NCI-H187 treated with DMSO at 0.1 percent for 48 hours (cell line): ENCODE results near the gene PREP.
"Not testable (repeated sequence)": the region's sequence is repeated elsewhere in the genome, so short reads cannot be mapped to it uniquely, and the experiment has no call there.

ENCODE experiments used
- DNase-seq: peaks from one replicate; lab custom pipeline; 2025; lab: John Stamatoyannopoulos, UW

PREP gene

DNA sequence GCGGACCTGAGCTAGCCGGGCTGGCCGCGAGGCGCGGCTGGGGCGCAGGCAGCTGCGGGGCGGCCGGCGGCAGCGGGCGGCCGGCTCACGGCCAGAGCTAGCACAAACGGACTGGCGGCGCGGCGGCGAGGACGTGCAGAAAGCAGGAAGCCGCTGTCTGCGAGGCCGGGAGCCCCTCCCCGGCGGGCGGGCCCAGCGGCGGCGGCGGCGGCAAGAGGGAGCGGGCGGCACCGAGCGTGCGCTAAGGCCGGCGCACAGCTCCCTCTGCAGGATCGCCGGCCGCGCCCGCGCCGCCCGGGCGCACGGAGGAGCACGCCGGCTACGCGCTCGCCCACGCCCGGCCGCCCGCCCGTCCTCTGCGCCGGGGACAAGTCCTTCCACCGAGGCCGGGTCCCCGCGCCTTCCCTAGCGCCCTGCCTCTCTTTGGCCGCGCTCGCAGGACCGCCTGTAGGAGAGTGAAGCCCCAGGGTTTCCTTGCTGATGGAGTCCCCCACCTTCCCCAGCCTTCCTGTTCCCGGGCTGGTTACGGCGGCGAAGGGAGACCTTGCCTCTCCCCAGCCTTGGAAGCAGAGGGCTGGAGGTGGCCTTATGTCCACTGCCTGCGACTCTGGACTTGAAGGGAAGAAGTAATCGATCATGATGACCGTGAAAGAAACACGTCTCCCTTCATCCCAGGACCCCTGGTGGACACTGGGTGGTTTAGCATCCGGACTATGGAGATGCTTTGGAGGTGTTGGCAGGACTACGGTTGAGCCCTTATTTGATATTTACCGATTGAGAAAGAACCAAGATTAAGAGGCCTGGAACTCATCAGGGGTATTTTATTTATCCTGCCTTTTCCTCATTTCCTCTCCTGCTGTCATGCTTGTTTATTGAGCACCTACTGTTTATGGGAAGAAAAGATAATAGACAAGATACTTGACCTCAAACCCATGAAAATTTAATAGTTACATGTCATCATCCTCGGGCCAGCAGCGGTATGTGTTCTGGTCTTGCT is at the start of gene PREP:
PREP (minus strand) TSS at position 144 of the 997 bp plus-strand sequence. CDS start 191 bp downstream, outside the sequence.
- no peak for DNase-seq

DNA sequence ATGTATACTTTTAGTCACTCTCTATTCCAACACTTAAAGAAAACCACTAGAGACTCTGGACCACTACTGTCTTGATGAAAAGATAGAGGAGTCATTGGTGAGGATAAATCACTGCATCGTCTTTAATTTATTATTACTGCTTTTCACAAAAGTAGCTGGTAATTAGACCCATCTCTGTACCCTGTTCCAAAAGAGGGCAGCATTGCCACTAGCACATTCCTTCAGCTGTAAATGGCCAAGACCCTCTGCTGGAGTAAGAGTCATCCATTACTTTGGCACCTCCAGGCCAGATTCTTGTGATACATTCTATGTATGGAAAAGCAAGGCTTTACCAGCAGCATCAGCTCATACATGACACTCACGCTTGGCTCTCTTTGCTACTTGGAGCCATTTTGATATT is 49.5 kb upstream of the PREP start:
- no peak for DNase-seq

DNA sequence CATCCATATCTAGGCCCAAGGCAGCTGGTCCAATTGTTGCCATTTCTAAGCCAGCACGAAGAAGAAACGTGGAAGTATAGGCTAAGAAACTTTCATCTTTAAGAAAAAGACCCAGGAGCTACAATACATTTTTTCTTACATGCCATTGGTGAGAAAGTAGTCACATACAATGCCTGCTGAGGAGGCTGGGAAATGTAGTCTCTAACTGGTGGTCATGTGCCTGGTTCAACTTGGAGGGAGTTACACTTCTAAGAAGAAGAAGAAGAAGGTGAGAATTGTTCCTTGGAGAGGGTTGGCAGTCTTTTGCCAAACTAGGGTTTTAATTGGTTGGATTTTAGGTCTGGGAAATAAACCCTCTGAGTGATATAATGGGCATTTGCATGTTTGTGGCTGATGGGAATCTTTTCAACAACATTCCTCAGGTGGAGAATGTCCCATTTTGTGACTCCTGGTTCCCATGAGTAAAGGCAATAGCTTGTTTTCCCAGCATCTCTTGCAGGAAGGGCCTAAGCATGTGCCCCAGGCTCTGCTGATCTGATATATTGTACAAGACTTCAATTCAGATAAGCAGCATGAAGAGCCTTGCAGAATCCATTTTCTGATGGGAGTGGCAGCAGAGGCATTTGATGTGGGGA is 47.0 kb upstream of the PREP start:
- DNase-seq = no peak

DNA sequence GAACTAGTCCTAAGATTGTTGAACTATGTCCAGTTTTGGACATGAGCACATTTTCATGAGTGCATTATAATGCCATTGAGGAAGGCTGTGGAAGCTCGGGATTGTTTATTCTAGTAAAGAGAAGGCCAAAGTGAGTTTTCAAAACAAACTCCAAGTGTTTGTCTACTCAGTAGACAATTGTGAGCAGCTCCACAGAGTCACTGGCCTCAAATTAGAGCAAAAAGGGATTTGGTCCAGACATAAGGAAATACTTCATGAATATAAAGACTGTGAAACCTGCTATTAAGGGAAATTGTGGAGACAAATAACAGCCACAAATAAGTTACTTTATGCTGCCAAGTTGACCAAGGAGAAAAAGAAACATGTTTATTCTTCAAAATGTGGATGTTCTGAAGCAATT is 42.6 kb upstream of the PREP start:
- no peak for DNase-seq

DNA sequence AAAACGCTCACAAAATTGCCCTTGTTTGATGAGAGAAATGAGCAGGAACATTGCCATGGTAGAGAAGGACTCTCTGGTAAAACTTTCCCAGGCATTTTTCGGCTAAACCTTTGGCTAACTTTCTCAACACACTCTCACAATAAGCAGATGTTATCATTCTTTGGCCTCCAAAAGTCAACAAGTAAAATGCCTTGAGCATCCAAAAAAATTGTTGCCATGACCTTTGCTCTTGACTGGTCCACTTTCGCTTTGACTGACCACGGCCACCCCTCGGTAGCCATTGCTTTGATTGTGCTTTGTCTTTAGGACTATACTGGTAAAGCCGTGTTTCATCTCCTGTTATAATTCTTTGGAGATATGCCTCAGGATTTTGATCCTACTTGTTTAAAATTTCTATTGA is 41.1 kb upstream of the PREP start:
- no peak for DNase-seq

DNA sequence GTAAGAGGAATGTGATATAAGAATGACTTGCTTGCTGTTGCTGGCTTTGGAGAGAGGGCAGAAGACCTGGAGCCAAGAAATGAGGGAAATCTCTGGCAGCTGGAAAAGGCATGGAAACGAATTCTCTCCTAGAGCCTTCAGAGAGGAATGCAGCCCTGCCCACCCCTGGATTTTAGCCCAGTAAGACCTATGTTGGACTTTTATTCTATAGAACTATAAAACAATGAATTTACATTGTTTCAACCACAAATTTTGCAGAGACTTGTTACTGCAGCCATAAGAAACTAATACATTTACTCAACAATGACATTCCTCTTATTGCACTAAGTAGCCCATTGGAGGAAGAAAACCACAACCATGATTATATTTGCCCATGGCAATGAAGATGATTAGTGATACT is 39.5 kb upstream of the PREP start:
- no peak for DNase-seq

DNA sequence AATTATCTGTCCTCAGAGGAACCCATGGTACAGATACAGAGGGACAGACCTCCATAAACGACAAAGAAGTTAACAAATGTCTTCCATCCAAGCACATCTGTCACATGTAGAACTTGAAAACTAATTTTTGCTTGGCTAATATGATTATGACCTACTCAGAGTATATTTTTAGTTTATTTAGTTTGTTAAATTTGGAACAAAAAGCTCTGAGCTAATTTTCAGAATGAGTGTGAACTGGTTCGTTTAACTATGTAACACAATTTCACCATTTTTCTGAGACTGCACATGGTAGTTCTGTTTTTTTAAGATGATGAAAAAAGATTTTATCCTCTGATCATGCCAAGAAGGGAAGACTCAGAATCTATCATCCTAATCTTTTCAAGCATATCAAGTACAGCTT is 34.4 kb upstream of the PREP start:
- DNase-seq = no peak

DNA sequence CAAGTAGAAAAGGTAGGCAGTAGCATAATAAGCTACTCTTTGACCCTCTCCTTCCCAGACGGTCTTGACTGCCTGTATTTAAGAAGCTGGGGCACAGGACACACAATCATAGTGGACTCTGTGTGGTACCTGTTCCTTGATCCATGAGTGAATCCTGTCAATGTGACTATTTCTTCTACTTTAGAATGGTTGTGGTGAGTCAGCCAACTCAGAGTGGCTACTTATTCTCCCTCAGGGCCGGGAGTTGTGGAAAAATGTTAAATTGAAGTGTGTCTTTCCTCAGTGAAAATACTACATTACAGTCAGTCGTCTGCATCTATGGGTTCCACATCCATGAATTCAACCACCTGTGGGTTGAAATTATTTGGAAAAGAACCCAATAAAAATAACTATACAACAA is 30.8 kb upstream of the PREP start:
- no peak for DNase-seq

DNA sequence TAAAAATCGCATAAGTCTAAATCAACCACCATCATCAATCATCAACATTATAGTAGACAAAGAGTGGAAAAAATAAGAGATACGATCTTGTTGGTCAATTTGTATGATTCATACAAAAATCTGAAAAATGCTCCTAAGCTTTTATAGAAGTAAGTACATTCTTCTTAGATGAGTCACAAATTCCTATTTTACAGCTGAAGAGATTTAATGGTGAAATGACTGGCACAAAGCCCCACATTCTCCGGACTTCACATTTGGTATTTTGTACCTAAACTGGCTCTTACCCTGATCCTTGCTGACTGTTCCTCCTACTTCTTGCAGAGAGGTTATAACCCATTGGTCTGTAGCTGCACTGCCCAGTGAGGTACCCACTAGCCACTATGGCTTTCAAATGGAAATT is 29.9 kb upstream of the PREP start:
- DNase-seq = no peak

DNA sequence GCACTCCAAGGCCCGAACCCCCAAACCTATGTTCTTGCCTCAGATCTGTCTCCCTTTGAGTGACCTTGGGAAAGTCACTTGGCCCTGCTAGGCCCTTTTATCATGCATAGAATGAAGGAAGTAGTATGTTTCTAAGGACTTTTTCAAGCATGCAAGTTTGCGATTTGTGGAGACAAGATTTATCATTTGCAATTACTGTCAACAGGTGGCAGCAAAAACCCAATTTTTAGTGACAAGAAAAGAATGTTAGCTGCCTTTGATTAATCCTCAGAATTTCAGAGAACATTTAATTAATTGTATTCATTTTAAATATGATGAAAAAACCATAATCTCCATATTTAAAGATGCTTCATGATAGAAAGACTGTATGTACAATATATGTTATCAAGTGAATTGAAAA is 28.3 kb upstream of the PREP start:
- DNase-seq = no peak

DNA sequence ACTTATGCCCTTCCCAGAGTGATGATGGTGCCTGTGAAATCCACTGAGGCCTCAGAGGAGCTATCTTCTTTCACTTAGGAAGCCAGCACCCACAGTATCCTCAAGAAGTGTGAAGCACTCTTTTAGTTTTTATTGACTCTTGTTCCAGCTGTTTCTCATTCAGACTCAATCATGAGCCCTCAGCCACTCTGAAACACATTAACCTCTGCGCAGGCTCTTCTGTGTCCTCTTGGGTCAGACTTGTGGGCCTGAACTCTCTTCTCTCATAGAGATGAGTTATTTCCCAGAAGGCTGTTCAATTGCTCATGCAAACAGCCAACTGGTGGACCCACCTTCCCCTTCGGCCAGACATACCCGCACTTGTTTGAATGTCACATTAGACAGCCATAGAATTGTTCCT is 27.8 kb upstream of the PREP start:
- peak; percentile 45 for DNase-seq

DNA sequence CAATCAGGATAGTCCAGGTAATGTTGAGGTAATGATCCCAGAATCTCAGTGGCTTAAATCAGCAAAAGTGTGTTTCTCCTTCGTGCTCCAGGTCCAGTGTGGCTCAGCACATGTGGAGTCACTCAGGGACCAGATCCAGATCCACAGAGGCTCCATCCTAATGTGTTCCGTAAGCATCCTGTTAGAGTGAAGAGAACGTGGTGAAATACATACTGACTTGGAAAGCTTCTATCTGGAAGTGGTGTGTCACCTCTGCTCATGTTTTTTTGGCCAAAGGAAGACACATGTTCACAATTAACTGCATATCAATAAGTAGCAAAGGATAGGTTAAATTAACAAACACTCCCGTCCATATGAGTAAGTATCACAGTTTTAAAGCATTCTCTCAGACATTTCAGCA is 26.8 kb upstream of the PREP start:
- DNase-seq = no peak

DNA sequence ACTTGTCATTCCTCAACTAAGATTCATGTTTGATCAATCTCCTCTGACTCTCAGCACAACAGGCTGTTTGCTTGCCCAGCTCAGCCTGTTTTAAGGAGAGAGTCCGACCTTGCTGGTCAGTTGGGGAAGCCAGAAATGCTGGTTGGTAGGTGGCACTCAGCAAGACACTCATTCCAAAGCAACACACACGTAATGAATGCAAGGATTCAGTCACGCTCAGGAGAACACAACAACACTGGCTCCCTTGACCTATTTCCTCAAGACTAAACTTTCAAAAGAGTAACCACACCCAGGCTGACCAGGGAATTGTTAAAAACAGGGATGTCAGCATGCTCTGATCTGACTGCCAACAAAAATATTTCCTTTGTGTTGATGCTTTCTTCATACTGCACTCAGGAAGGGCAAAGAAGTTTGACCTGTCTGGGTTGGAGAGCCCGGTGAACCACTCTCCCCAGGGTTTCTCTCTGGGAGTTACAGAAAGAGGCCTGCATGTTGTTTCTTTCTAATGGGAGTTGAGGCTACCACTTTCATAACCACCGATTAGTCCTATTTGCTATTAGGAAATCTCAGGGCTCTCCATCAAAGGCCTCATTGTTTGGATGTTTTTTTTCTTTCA is 25.6 kb upstream of the PREP start:
- no peak for DNase-seq

DNA sequence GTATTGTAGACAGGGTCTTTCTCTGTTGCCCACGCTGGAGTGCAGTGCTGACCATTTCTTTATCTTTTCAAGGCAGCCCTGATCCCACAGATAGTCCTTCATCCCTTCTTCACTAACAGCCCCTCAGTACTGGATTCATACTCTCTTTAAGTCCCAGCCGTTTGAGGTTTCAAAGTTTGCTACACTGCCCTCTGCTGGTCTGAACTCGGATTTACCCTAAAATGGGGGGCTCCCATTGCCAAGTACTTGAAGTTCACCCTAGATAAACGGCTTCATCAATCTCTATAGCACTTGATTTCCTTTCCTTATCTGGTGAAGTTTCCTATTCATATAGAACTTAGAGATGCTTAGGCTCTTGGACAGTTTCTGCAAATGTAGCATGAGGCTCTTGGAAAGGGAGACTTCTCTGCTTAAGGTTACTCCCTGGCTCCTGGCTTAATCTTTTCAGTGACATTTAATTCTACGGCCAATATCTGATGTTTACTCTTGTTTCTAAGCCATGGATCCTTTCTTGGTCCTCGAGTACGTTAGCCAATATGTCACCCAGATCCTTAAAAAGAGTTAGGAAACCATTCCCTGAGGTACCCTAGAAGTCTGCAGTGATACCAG is 21.4 kb upstream of the PREP start:
- DNase-seq = no peak

DNA sequence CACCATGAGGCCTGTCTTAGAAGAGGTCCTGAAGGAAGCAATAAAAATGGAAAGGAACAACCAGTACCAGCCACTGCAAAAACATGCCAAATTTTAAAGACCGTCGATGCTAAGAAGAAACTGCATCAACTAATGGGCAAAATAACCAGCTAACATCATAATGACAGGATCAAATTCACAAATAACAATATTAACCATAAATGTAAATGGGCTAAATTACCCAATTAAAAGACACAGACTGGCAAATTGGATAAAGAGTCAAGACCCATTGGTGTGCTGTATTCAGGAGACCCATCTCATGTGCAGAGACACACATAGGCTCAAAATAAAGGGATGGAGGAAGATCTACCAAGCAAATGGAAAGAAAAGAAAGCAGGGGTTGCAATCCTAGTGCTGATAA is 14.1 kb upstream of the PREP start:
- not testable (repeated sequence) for DNase-seq

DNA sequence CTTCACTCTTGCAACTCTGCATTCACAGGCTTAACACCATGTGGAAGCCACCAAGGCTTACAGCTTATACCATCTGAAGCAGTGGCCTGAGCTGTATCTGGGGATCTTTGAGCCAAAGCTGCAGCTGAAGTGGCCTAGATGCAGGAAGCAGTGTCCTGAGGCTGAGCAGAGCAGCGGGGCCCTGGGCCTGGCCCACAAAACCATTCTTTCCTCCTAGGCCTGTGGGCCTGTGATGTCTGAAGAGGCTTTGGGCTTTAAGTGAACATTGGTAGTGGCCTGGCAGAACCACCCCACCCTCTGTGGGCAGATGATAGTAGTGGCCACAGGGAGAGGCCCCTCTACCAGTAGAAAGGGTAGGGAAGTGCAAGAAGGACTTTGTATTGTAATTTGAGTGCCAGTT is 6.9 kb upstream of the PREP start:
- no peak for DNase-seq

DNA sequence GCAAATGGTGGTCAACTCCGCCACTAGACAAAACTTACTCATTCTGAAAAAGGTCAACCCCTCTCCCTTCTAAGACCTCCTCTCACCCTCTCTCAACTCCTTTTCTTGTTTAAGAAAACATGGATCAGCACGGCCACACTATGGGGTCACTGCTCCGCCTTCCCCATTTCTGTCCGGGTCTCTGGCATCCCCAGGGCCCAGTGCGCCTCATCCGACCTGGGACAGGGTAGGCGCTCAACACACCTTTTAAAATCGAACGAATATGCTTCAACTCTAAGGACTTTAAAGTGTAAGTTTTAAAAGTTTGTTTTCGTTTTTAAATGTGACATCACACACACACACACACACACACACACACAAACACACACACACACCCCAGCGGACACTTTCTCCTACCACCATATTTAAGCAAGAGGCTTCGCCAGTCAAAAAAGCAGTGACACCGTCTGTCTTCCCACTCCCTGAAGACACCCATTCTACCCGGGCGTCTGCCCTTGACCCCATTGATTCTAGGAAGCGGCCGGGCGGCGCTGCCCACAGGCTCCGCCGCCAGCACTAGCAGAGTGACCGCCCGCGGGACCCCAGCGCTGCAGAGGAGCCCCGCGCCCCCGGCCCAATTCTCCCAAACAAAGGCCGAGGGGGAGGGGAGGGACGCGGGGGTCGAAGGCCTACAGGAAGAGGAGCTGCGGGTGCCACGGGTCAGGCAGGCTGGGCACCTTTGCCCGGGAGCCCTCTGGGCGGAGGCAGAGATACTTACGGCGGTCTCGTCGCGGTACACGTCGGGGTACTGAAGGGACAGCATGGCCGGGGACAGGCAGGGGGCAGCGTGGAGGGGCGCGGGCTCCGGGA is 568 bp downstream of the PREP start:
- DNase-seq = no peak

DNA sequence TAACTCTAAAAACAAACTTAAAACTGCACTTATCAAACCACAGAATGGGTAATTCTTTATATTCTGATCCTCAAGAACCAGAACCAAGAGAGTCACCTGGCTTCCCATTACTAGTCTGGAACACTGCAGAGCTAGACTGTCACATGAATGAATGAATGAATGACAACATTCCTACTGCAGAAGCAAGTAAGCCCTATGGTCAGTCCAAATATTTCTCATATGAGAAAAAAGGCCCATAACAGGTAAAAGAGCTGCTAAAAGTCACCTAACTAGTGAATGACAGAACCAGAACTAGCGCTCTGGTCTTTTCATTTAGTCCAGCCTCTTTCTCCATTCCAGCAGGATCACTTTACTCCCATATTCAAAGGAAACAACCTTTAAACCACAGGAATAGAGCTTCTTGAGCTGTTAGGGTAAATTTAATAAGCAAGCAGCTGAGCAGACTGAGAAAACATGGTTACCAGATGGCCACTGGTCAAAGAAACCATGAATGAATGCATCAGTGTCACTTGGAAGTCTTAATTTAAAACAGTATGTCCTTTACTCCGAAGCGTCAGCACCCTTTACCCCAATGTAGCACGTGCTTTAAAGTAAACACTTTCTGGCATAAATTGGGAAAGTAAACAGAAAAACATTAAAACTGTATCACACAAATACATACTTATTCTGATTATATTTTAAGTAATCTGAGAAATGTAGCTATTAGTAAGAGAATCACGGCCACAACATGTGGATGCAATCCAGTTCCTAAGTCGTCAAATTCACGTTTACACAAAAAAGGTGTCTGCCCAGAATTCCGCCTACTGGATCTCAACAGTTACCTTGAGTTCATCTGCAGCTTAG is 1.4 kb downstream of the PREP start:
- no peak for DNase-seq

DNA sequence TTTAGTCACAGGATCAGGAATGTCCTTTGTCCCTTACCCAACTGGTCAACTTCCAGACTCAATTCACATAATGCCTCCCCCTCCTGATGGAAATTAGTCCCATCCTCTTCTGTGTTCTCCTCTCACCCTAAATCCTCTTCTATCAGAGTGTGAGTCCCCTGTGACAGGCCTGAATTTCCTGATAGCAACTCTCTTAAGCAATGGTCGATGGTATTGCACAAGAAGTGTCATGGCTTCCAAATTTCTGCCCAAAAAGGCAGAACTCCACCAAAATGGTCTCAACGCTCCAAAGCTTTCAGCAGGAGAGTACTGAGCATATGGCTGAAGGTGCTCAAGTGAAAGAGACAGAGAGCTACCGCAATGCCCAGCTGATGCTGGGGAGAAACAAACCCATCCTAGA is 2.4 kb downstream of the PREP start:
- DNase-seq = no peak

DNA sequence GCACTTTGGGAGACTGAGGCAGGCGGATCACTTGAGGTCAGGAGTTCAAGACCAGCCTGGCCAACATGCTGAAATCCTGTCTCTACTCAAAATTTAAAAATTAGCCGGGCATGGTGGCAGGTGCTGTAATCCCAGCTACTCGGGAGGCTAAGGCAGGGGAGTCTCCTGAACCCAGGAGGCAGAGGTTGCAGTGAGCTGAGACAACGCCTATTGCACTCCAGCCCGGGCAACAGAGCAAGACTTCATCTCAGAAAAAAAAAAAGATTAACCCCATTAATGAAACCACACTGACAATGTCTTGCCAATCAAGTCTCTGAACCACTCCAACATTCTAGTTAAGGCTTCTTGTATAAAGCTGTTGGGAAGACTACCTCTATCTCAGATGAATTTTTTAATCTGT is 4.0 kb downstream of the PREP start:
- DNase-seq = no peak

DNA sequence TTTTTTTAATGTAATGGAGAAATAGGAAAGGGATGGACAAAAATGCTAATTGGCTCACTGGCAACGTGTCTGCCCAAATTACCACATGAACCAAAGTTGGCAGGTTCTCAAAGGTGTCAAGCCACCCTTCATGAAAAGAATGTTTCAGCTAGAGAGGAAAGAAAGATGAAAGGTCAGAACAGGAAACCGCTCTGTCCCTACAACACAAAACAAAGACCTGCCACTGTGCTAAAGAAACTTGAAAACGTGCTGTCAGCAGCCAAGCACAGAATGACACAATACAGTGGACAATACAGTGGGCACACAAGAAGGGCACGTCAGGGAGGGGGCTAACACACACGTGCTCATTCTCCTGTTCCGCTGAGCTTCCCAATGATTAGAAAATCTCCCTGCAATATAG is 4.9 kb downstream of the PREP start:
- DNase-seq = no peak
